ENCODE results near the gene VWA2. TPM values are rescaled to one million over a fixed set of nuclear protein-coding genes. Genes with fewer than 3 reads are reported as not detected.

The VWA2 gene
- total RNA-seq (ENCODE audit: insufficient read depth, low replicate concordance): 2.2 TPM

GRCh38 chr10:114239117-114239993, at the start of gene VWA2:
Gene VWA2 (plus strand): TSS chr10:114239254. CDS start chr10:114248714, 9,460 bp downstream.
- no peak for DNase-seq (ENCODE audit: low spot score)

- no peak for DNase-seq (ENCODE audit: low spot score)
Measured at GRCh38 chr10:114189700-114190099, 49.4 kb upstream of the VWA2 start.

GRCh38 chr10:114195079-114195478, 44.0 kb upstream of the VWA2 start:
- DNase-seq (ENCODE audit: low spot score): no peak

- DNase-seq (ENCODE audit: low spot score): no peak
Measured at GRCh38 chr10:114199239-114199638, 39.8 kb upstream of the VWA2 start.

GRCh38 chr10:114202812-114203211, 36.2 kb upstream of the VWA2 start:
- no peak for DNase-seq (ENCODE audit: low spot score)

GRCh38 chr10:114206902-114207301, 32.2 kb upstream of the VWA2 start:
- DNase-seq (ENCODE audit: low spot score): no peak

GRCh38 chr10:114207349-114207748, 31.7 kb upstream of the VWA2 start:
- no peak for DNase-seq (ENCODE audit: low spot score)

- no peak for DNase-seq (ENCODE audit: low spot score)
Measured at GRCh38 chr10:114208351-114208750, 30.7 kb upstream of the VWA2 start.

GRCh38 chr10:114212153-114212552, 26.9 kb upstream of the VWA2 start:
- DNase-seq (ENCODE audit: low spot score): no peak

- no peak for DNase-seq (ENCODE audit: low spot score)
Measured at GRCh38 chr10:114215033-114215432, 24.0 kb upstream of the VWA2 start.

- no peak for DNase-seq (ENCODE audit: low spot score)
Measured at GRCh38 chr10:114220281-114220680, 18.8 kb upstream of the VWA2 start.

GRCh38 chr10:114221235-114221634, 17.8 kb upstream of the VWA2 start:
- DNase-seq (ENCODE audit: low spot score): no peak

GRCh38 chr10:114223066-114223465, 16.0 kb upstream of the VWA2 start:
- no peak for DNase-seq (ENCODE audit: low spot score)

GRCh38 chr10:114228156-114228555, 10.9 kb upstream of the VWA2 start:
- DNase-seq (ENCODE audit: low spot score): no peak

- no peak for DNase-seq (ENCODE audit: low spot score)
Measured at GRCh38 chr10:114232561-114233176, 6.4 kb upstream of the VWA2 start.

- DNase-seq (ENCODE audit: low spot score): no peak
Measured at GRCh38 chr10:114233482-114233881, 5.6 kb upstream of the VWA2 start.

GRCh38 chr10:114234132-114234531, 4.9 kb upstream of the VWA2 start:
- no peak for DNase-seq (ENCODE audit: low spot score)

GRCh38 chr10:114239994-114240345, 916 bp downstream of the VWA2 start:
- DNase-seq (ENCODE audit: low spot score): no peak

- no peak for DNase-seq (ENCODE audit: low spot score)
Measured at GRCh38 chr10:114242235-114242634, 3.2 kb downstream of the VWA2 start.

GRCh38 chr10:114243661-114244060, 4.6 kb downstream of the VWA2 start:
- DNase-seq (ENCODE audit: low spot score): no peak

GRCh38 chr10:114244126-114244525, 5.1 kb downstream of the VWA2 start:
- no peak for DNase-seq (ENCODE audit: low spot score)

GRCh38 chr10:114245121-114245791, 6.2 kb downstream of the VWA2 start:
- peak; percentile 56 for DNase-seq (ENCODE audit: low spot score)

All from umbilical cord (tissue), 2 donors.